TTC549 (cell line): Measurements from ENCODE around the gene NATD1.

ENCODE experiments used
- FAIRE-seq: peaks from 2 replicates; lab custom pipeline; 2012; peaks lifted over from hg19 to GRCh38; lab: Jason Lieb, UNC

Gene NATD1

GRCh38 chr17:21191698-21192097, 61.5 kb downstream of the NATD1 start:
- FAIRE-seq = no peak

DNA sequence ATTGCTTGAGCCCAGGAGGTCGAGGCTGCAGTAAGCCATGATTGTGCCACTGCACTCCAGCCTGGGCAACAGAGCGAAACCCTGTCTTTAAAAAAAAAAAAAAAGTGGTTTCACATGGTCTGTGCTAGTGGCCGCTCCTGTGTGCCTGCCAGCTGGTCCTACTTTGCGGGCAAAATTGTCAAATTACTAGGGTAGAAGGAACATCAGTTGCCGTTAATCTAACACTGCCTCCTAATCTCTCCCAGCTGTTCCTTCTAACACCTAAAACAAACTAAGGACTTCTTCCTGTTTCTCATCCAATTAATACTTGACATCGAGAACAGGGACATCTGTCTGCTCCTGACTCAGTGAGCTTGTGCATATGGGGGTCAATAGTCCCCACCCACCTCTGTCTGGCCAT, 63.1 kb downstream of the NATD1 start:
- no peak for FAIRE-seq

- no peak for FAIRE-seq
Observed at GRCh38 chr17:21189361-21189760, 63.8 kb downstream of the NATD1 start.
